ENCODE data around the gene ARL5A. TPM values are rescaled to one million over a fixed set of nuclear protein-coding genes. Genes with fewer than 3 reads are reported as not detected.

The ARL5A gene
- total RNA-seq, 6 experiments from 2014 or later = 32.0 to 46.6 (median 39.9) TPM

DNA sequence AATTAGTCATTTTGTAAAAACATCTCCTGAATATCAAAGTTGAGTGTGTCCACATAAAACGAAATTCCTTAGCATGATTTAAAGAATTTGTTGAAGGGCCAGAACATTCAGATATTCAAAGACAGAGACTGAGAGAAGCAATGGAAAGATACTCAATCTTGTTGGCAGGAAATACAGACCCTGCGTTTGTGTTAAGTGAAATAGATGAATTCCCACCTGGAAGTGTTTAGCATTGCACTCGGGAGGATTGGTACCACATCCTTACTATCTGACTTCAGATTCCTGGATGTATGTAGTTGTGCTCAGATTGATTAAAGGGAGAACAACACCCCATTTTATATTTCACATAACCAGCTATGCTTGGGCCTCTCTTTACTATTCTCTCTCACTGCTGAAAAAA lies 9.7 kb upstream of the ARL5A start:
- H3K4me1 Mint-ChIP-seq (ENCODE audit: low read depth) = no peaks in the 10 kb centered on the region
- H3K36me3 Mint-ChIP-seq (ENCODE audit: low read depth) = no peaks in the 10 kb centered on the region
- H3K27ac Mint-ChIP-seq = no peak overlapping the region
- TF ChIP-seq, protein P1, sequence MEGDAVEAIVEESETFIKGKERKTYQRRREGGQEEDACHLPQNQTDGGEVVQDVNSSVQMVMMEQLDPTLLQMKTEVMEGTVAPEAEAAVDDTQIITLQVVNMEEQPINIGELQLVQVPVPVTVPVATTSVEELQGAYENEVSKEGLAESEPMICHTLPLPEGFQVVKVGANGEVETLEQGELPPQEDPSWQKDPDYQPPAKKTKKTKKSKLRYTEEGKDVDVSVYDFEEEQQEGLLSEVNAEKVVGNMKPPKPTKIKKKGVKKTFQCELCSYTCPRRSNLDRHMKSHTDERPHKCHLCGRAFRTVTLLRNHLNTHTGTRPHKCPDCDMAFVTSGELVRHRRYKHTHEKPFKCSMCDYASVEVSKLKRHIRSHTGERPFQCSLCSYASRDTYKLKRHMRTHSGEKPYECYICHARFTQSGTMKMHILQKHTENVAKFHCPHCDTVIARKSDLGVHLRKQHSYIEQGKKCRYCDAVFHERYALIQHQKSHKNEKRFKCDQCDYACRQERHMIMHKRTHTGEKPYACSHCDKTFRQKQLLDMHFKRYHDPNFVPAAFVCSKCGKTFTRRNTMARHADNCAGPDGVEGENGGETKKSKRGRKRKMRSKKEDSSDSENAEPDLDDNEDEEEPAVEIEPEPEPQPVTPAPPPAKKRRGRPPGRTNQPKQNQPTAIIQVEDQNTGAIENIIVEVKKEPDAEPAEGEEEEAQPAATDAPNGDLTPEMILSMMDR (IDR thresholded peaks at IDR 0.05) = no peak
- no peak for DNase-seq
- peaks cover 5% of the 10 kb centered on the region for H3K27me3 Mint-ChIP-seq (ENCODE audit: insufficient read depth)
- no peak overlapping the region for H3K4me3 Mint-ChIP-seq
- H3K9me3 Mint-ChIP-seq = no peaks in the 10 kb centered on the region

DNA sequence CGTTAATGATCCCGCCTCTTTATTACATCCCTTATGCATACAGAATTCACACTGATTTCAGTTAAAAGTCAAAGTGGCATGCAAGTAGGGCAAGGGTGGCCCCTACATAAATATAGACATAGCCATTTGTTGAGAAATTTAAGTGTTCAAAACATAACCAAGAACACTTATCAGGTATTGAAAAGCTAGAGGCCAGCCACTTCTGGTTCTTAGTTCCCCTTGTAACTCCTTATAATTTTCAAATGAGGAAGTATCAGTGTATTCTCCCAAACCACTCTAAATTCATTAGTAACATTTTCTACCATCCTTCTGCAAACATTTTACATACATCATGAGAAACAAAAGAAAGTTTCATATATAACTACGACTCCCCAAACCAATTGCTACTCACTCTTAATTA lies 5.8 kb upstream of the ARL5A start:
- H3K36me3 Mint-ChIP-seq (ENCODE audit: low read depth) = no peaks in the 10 kb centered on the region
- no peak overlapping the region for H3K4me3 Mint-ChIP-seq
- no peak for DNase-seq
- TF ChIP-seq, protein P1 (IDR thresholded peaks at IDR 0.05) = no peak
- no peak overlapping the region for H3K27ac Mint-ChIP-seq
- peaks cover 1% of the 10 kb centered on the region; the same call in 1 of the 2 replicates for H3K4me1 Mint-ChIP-seq (ENCODE audit: low read depth)
- no peaks in the 10 kb centered on the region for H3K9me3 Mint-ChIP-seq
- H3K27me3 Mint-ChIP-seq (ENCODE audit: insufficient read depth) = peaks cover 3% of the 10 kb centered on the region

DNA sequence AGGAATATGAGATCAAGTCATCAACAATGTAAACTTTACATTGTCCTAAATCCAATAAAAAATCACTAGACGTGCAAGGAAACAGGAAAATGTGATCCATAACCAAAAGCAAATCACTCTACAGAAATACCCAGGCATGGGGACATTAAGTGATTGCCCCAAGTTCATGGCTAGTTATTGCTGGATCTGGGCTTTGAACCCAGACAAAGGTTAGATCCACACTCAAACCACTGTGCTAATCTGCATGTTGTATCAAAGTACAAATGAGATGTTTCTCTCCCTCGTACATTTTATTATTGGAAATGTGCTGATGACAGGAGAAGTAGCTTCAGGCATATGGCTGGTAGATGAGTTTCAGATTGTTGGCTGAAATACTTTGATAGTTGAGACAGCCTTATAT lies 2.7 kb upstream of the ARL5A start:
- no peaks in the 10 kb centered on the region for H3K9me3 Mint-ChIP-seq
- DNase-seq = no peak
- no peak overlapping the region for H3K4me3 Mint-ChIP-seq
- peaks cover 20% of the 10 kb centered on the region for H3K4me1 Mint-ChIP-seq (ENCODE audit: low read depth)
- no peaks in the 10 kb centered on the region for H3K36me3 Mint-ChIP-seq (ENCODE audit: low read depth)
- H3K27ac Mint-ChIP-seq = no peak overlapping the region
- peaks cover 3% of the 10 kb centered on the region for H3K27me3 Mint-ChIP-seq (ENCODE audit: insufficient read depth)
- TF ChIP-seq, protein P1 (IDR thresholded peaks at IDR 0.05) = no peak

DNA sequence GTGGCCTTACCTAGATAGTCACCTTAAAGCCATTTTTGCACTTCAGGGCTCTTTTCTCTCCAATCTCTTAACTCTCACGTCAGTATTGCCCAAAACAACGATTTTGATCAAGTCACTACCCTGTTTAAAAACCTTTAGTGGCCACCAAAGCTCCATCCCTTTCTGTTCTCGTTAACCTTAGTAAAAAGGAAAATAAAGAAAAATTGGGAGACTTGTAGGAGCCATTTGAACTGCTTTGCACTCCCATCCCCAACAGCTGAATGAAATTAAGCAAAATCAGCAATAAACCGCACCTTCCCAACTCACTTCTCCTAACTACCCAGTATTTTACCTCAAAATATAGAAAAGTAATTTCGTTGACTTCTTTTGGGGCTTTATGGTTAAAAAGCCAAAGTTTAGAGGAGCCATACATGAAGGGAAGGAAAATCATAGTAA lies 686 bp upstream of the ARL5A start:
- Mint-ChIP-seq H3K27me3 (ENCODE audit: insufficient read depth) (peaks cover 1% of the 10 kb centered on the region), H3K4me1 (ENCODE audit: low read depth) (peaks cover 38% of the 10 kb centered on the region), H3K36me3 (ENCODE audit: low read depth) (no peaks in the 10 kb centered on the region), H3K9me3 (no peaks in the 10 kb centered on the region), H3K27ac (peak overlapping the region; percentile 65), H3K4me3 (peak overlapping the region; percentile 87)
- TF ChIP-seq, protein P1 (IDR thresholded peaks at IDR 0.05) = no peak
- no peak for DNase-seq

DNA sequence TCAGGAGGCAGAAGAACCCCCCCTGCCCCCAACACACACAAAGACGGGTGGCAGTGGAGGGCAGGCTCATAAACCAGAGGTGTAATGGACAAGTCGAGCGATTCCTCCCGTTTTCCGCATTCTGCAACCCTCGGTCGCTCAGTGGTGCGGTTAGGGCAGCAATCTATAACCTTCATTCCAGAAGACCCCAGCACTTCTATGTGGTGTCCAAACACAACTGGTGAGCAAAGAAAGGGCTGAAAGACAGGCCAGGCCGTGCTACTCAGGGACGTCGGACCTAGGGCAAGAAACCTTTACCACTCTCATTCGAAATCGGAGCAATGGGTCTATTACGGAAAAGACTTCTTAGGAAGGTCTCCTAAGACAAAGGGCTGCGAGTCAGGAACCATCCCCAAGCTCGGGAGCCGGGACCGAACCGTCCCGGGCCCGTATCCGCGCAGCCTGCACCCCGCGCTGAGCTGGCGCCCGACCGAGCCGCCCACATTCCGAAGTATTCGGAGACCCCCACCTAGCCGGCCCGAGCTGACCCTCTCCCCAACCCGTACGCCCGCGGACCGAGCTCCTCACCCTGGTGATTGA lies 568 bp downstream of the ARL5A start:
- no peaks in the 10 kb centered on the region for H3K9me3 Mint-ChIP-seq
- no peaks in the 10 kb centered on the region for H3K36me3 Mint-ChIP-seq (ENCODE audit: low read depth)
- peak overlapping the region; percentile 84 for H3K27ac Mint-ChIP-seq
- DNase-seq = no peak
- peaks cover 1% of the 10 kb centered on the region; the same call in 1 of the 2 replicates for H3K27me3 Mint-ChIP-seq (ENCODE audit: insufficient read depth)
- peaks cover 50% of the 10 kb centered on the region for H3K4me1 Mint-ChIP-seq (ENCODE audit: low read depth)
- TF ChIP-seq, protein P1 (IDR thresholded peaks at IDR 0.05) = no peak
- H3K4me3 Mint-ChIP-seq = peak overlapping the region; percentile 87
